LNCaP clone FGC (cell line): ENCODE measurements around the gene RNF223.

ENCODE experiments used
- DNase-seq: peaks from one replicate; pipeline ENCODE4 v3.0.0-alpha.2; 2011; ENCODE audit warnings: low read depth
- H3K4me3 ChIP-seq: 2 replicates; pipeline ENCODE4 v1.5.1; 2011; ENCODE audit warnings: mild to moderate bottlenecking, low read depth, low read length, control low read depth
- TF ChIP-seq, protein P1 (sequence below): IDR thresholded peaks from 2 replicates; pipeline ENCODE4 v1.5.1; 2012; ENCODE audit warnings: mild to moderate bottlenecking; ENCODE audit not compliant: control insufficient read depth, insufficient read depth; ENCODE audit errors: extremely low read depth

RNF223 gene

DNA sequence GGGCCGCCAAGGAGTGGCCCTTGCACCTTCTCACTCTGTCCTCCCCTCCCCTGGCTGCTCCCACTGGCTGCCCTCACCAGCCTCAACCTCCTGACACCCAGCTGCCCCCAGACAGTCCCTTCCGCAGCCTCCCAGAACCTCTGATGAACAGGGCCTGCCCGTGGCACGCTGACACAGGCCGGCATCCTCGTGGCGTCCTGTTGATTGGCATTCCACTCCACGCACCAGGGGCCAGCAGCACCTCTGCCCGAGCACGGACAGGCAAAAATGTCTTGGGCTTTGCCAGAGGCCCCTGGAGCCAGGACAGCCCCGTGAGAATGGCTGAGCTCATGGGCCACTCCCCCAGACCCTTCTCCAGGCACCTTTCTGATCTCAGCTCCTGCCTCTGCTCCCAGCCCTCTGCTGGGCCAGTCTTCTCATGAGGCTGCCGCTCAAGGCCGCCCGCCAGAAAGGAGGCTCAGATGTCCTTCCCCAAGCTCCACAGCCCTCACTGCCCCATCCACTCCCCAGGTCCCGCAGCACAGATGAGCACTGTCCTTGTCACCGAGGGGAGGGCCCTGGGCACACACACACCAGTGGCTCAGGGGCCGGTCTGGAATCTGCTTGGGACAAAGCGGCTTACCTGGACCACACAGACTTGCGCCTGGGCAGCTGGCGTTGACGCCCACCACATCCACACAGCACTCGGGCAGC, 15.8 kb upstream of the RNF223 start:
- DNase-seq: no peak
- no peak overlapping the region for H3K4me3 ChIP-seq
- TF ChIP-seq, protein P1, sequence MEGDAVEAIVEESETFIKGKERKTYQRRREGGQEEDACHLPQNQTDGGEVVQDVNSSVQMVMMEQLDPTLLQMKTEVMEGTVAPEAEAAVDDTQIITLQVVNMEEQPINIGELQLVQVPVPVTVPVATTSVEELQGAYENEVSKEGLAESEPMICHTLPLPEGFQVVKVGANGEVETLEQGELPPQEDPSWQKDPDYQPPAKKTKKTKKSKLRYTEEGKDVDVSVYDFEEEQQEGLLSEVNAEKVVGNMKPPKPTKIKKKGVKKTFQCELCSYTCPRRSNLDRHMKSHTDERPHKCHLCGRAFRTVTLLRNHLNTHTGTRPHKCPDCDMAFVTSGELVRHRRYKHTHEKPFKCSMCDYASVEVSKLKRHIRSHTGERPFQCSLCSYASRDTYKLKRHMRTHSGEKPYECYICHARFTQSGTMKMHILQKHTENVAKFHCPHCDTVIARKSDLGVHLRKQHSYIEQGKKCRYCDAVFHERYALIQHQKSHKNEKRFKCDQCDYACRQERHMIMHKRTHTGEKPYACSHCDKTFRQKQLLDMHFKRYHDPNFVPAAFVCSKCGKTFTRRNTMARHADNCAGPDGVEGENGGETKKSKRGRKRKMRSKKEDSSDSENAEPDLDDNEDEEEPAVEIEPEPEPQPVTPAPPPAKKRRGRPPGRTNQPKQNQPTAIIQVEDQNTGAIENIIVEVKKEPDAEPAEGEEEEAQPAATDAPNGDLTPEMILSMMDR: no peak

DNA sequence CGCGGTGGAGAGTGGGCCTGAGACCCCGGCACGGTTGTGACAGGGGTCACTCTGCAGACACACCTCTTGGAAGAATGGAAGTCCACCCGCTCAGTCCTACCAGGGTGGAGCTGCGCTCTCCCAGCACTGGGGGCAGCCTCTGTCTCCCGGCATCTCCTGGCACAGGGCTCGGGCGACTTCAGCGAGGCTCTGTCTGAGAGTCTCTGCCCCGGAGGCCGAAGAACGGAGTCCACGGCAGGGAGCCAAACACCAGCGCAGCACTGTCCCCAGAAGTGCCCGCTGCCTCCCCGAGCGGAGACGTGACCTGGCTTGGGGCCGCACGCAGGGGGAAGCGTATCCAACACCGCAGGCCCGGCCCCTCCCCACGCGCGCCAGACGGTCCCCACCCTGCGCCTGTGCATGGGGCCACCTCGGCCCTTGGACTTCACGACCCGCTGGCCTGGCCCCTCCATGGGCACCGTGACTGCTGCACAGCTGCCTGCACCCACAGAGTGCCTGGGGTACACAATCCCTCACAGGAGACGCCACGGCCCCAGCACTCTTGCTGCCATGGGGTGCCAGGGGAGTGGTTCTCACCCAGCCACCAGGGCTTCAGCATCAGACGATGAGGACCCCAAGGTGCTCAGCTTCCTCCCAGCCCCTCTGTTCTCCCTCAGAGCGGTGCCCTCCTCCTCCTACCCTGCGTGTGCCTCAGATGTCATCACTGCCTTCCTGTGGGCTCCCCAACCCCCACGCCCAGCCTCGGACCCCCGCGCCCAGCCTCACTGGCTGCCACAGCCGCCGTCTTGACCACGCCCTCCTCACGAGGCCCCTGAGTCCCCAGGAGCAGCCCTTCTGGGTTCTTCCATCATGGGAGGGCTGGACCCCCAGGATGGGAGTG, 14.9 kb upstream of the RNF223 start:
- H3K4me3 ChIP-seq: no peak overlapping the region
- TF ChIP-seq, protein P1: no peak
- no peak for DNase-seq

DNA sequence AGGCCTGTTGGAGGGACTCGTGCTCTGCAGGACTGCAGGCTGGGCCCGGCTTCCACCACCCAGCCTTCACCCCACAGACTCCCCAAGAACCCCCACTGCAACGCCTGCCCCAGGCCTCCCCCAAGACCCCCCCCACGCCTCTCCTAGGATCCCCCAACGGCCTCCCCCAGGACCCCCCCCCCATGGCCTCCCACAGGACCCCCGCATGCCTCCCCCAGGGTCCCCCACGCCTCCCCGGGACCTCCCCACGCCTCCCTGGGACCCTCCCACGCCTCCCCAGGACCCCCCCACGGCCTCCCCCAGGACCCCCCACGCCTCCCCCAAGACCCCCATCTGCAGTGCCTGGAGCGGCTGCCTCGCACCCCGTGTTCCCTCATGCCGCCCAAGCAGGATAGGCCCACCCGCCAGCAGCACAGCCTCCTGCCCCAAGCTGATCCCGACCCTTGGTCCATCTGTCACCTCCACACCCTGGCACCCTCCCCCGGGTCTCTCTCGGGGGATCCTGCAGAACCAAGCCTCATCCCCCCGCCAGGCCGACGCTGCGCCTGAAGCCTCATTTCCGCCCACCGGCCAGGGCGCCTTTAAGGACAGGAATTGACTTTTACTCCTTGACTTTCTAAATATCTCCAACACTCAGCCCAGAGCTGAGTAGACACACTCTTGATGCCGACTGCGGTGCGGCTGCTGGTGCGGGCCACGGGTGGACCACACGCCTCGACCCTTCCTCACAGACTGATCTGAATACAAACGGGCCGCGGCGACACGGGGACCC, 14.1 kb upstream of the RNF223 start:
- no peak overlapping the region for H3K4me3 ChIP-seq
- TF ChIP-seq, protein P1: no peak
- DNase-seq: no peak

DNA sequence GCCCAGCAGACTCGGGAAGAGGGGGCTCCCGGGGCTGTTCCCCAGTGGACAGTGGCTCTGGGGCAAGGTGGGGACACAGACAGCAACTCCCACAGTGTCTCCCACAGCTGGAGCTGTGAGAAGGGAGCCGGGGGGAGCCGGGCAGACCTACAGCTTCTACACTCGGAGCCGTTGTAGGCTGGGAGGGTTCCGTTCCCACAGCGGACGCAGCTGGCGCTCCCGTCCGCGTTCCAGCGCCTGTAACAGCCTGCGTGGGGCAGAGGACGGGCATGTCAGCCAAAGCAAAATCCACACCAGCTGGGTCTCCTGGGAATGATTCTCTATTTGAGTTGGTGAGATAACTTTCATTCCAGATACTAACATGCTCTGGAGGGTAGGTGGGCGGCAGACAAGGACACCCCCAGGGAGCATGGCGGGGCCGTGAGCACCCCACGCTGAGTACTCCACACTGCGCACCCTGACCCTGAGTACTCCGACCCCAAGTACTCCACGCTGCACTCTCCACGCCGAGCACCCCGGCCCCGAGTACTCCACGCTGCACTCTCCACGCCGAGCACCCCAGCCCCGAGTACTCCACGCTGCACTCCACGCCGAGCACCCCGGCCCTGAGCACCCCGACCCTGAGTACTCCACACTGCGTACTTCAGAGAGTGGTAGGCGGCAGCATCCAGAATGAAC, 13.4 kb upstream of the RNF223 start:
- no peak overlapping the region for H3K4me3 ChIP-seq
- TF ChIP-seq, protein P1: no peak
- DNase-seq: no peak

DNA sequence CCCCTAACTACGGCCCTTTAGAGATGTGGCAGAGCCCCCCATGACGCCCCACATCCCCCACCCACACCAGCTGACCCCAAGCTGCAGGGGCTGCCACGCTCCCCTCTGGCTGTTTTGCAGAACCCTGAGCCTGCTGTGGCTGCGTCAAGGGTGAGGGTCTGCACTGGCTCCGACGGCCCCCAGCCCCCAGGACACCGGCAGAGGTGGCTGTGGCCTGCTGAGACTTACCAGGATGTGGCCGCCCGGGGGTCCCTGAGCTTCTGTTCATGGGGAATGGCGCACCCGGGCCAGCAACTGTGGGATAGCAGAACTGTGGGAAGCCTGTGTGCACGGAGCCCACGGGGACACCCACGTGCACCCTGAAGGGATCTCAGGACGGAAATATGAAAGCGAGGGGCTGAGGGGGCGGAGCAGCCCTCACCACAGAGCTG, 12.8 kb upstream of the RNF223 start:
- H3K4me3 ChIP-seq: no peak overlapping the region
- TF ChIP-seq, protein P1: no peak

More for the DNA sequence above, 12.8 kb upstream of the RNF223 start:
- DNase-seq: no peak
